ENCODE measurements around the gene GLRX3.

Gene GLRX3

DNA sequence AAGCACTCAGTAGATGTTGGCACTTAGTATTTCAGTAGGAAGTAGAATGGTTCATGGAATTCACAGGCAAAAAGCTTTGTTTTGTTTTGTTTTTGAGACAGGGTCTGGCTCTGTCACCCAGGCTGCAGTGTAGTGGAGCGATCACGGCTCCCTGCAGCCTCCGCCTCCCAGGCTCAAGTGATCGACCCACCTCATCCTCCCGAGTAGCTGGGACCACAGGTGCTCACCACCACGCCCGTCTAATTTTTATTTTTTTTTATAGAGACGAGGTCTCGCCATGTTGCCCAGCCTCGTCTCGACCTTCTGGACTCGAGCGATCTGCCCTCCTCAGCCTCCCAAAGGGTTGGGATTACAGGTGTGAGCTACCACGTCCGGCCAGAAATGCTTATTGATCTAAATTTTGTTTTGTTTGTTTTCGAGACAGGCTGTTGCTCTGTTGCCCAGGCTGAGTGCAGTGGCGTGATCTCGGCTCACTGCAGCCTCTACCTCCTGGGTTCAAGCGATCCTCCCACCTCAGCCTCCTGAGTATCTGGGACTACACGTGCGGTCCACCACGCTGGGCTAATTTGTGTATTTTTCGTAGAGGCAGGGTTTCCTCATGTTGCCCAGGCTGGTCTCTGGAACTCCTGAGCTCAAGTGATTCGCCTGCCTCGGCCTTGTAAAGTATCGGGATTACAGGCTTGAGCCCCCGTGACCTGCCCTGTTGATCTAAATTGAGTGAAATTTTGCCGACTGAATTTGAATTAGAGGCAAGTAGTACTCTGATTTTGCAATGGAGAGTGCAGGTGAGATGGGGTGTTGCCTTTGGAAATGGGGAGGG, 1.7 kb downstream of the GLRX3 start:
- DNase-seq (ENCODE audit: low read depth): no peak

GRCh38 chr10:130138479-130138866, 2.3 kb downstream of the GLRX3 start:
- DNase-seq (ENCODE audit: low read depth): no peak

DNA sequence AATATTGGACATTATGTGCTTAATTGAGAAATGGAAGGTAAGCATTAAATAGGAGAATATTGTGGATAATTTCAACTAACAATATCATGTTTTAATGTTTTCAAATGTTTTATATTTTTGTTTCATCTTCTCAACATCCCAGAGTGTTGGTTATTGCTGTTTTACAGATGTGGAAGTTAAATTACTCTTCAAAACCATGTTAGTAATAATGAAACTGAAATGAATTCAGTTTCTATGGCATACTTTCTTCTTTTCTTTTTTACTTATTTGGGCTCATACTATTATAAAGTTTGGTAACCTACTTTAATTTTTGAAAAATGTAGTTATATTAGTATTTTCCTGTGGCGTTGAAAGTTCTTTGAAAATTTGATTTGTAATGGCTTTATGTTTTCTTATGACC, 4.2 kb downstream of the GLRX3 start:
- no peak for DNase-seq (ENCODE audit: low read depth)

- DNase-seq (ENCODE audit: low read depth): no peak
Observed at GRCh38 chr10:130141038-130141437, 4.8 kb downstream of the GLRX3 start.

DNA sequence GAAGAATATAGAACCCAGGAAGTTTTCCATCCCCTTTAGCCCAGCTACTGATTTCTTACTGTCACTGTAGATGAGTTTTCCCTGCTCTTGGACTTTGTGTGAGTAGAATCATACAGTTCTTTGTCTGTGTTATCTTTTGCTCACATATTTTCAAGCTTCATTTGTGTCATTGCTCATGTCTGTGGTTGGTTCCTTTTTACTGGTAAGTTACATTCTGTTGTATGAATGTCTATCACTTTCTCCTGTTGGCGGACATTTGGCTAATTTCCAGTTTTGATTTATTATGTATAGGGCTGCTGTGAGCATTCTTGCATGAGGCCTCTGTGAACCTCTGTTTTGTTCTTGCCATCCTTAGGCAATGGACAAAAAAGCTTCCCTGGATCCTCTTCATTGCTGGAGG, 5.3 kb downstream of the GLRX3 start:
- DNase-seq (ENCODE audit: low read depth): no peak

- no peak for DNase-seq (ENCODE audit: low read depth)
Observed at GRCh38 chr10:130141878-130142277, 5.7 kb downstream of the GLRX3 start.

DNA sequence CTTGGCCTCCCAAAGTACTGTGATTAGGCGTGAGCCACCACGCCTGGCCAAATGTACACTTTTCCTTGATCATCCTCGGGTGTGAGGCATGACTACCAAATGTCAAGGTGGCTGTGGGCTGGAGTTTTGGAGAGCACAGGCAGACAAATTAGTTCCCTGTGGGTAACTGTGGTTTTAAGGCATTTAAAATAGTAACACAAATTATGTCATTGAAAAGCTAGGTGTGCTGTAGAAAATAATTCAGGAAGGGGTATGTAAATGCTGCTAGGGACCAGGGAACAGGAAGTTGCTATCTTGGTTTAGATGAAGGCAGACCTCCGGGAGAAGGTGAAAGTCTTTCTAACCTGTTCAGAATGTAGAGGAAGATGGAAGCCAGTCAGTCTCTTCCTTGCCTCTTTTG, 9.9 kb downstream of the GLRX3 start:
- DNase-seq (ENCODE audit: low read depth): no peak

GRCh38 chr10:130159192-130159794, 23.1 kb downstream of the GLRX3 start:
- DNase-seq (ENCODE audit: low read depth): no peak

- DNase-seq (ENCODE audit: low read depth): no peak
Observed at GRCh38 chr10:130160775-130161174, 24.6 kb downstream of the GLRX3 start.

DNA sequence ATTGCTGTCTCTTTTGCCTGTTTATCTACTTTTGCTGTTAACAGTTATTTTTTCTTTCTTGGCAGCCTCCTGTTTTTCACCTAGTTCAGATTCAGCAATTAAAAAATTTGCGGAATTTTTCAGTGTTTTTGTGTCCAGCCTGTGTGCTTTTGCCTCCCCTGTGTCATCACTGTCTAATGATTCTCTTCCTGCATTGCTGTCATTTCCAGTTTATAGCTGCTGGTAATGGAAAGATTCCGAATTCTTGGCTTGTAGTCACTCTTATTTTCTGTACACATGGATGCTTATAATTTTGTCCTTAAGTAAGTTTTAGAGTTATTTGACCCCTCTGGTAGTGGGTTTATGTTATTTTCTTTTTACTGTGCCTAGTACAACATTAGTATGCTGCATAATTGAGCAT, 25.1 kb downstream of the GLRX3 start:
- no peak for DNase-seq (ENCODE audit: low read depth)

GRCh38 chr10:130167193-130167592, 31.0 kb downstream of the GLRX3 start:
- DNase-seq (ENCODE audit: low read depth): no peak

GRCh38 chr10:130167707-130168106, 31.5 kb downstream of the GLRX3 start:
- DNase-seq (ENCODE audit: low read depth): no peak

DNA sequence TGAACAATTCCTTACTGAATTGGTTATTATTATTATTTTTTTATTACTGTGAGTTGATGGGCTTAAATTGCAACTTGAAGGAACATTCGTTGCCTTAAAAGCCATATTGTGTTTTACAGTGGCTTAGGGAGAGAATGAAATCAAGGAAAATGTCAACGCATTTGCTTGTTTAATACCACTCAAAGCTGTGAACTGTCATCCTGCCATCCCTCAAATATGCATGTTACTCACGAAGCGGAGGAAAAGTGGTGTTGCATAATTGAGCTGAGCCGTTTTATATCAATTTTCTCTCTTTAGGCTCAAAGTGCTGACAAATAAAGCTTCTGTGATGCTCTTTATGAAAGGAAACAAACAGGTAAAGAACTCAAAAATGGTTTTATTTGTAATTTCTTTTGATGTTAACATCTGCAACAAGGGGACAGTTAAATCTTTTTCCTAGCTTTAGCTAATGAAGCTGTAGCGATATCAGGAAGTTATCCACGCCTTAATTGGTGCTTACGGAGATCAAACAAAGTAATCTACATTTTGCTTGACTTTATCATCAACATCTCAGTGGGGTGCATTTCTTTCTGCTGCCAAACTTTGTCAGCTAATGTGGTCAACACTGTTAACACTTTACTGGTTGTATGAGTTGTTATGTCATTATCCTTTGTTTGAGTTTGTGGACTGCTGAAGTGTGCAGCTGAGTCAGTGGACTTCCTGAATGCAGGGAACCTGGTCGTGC, 33.1 kb downstream of the GLRX3 start:
- no peak for DNase-seq (ENCODE audit: low read depth)

GRCh38 chr10:130171196-130171595, 35.0 kb downstream of the GLRX3 start:
- DNase-seq (ENCODE audit: low read depth): peak; percentile 33

- no peak for DNase-seq (ENCODE audit: low read depth)
Observed at GRCh38 chr10:130174328-130174727, 38.1 kb downstream of the GLRX3 start.

DNA sequence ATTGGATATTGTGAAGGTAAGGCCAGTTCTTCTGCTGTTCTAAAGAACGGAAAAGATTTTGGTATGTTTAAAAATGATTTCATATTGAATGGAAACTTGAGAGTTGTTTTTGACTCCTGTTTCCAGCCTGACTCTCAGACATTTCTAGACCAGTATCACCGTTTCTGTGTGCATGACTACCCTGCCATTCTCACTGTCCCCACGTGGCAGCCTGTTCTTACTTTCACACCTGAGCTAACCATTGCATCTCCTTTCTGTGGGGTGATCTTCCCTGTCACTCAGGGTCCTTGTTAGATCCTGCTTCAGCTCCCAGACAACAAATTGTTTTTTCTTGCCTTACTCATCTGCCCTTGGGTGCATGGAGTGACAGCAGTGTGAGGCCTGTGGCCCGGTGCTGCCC, 38.9 kb downstream of the GLRX3 start:
- no peak for DNase-seq (ENCODE audit: low read depth)

DNA sequence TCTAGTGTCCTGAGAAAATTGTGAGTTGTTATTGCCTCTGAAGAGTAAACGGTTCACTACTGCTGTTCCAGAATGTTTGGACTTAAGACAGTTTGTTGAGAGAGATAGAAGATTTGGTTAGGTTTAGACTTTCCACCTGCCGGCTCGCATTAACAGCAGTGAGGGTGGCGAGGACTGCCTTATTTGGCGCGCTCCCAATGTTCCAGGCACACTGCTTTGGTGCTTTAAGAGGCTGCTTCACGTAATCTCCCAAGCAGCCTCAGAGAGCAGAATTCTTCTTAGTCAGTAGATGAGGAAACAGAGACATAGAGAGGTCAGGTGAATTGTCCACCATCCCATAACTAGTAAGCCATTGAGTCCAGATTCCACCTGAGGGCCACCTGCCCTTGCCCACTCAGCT, 41.1 kb downstream of the GLRX3 start:
- no peak for DNase-seq (ENCODE audit: low read depth)

- DNase-seq (ENCODE audit: low read depth): no peak
Observed at GRCh38 chr10:130179640-130180039, 43.4 kb downstream of the GLRX3 start.

DNA sequence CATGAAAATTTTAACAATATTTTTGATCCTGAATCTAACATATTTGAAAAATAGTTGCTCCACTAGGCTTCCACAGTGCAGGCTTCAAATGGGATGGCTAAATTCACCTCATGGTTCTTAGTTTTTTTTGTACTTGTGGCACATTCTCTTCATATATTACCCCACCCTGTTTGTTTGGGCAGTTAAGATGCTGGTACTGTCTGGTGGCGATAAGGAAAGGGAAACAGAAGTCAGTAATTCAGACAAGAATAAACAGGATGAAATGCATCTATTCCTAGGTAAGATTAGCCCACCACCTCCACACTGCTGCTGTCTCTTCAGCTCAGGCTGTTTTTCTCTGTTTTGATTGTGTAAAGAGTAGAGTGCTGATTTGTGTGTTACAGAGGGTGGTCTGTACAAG, 44.2 kb downstream of the GLRX3 start:
- DNase-seq (ENCODE audit: low read depth): peak; percentile 40

DNA sequence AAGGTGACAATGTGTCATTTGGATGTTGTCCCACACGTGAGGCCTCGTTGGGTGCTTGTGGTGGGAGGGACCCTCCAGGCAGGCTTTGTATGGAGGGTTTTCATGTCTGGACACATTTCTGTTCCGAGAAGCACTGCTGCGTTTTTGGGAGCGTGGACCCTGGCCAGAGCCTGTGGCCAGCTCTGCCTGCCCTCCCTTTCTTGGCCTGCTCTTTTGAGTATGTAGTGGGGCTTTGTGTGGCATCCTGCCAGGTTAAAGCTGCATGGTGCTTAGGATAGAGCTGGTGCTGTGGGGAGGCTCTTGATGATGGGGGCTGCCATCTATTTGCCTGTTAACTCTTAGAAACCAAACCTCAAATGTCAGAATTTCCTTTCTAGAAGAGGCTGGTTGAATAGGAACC, 45.7 kb downstream of the GLRX3 start:
- DNase-seq (ENCODE audit: low read depth): no peak

- DNase-seq (ENCODE audit: low read depth): no peak
Observed at GRCh38 chr10:130185591-130185990, 49.4 kb downstream of the GLRX3 start.

- DNase-seq (ENCODE audit: low read depth): no peak
Observed at GRCh38 chr10:130188195-130189175, 52.3 kb downstream of the GLRX3 start.

All from CMK (cell line).